ENCODE results near the gene ARFGEF2.
A peak's percentile ranks its signal among the peaks of the same experiment; 100 is the strongest.
"Not testable (repeated sequence)": the region's sequence is repeated elsewhere in the genome, so short reads cannot be mapped to it uniquely, and the experiment has no call there.

ARFGEF2 gene

GRCh38 chr20:49009899-49010631, 88.6 kb downstream of the ARFGEF2 start:
- DNase-seq = no peak

- no peak for DNase-seq
Measured at GRCh38 chr20:49024220-49024619, 102.7 kb downstream of the ARFGEF2 start.

GRCh38 chr20:49028177-49028576, 106.7 kb downstream of the ARFGEF2 start:
- DNase-seq = not testable (repeated sequence)

- DNase-seq = no peak
Measured at GRCh38 chr20:49028684-49029083, 107.2 kb downstream of the ARFGEF2 start.

GRCh38 chr20:49029203-49029602, 107.7 kb downstream of the ARFGEF2 start:
- DNase-seq = no peak

- DNase-seq = no peak
Measured at GRCh38 chr20:49030954-49031619, 109.6 kb downstream of the ARFGEF2 start.

- DNase-seq = no peak
Measured at GRCh38 chr20:49032455-49032854, 110.9 kb downstream of the ARFGEF2 start.

GRCh38 chr20:49034070-49034732, 112.7 kb downstream of the ARFGEF2 start:
- DNase-seq = no peak

GRCh38 chr20:49037962-49038387, 116.5 kb downstream of the ARFGEF2 start:
- DNase-seq = no peak

GRCh38 chr20:49039854-49040253, 118.3 kb downstream of the ARFGEF2 start:
- no peak for DNase-seq

GRCh38 chr20:49043000-49043399, 121.5 kb downstream of the ARFGEF2 start:
- no peak for DNase-seq

- no peak for DNase-seq
Measured at GRCh38 chr20:49045440-49046086, 124.1 kb downstream of the ARFGEF2 start.

- DNase-seq = peak; percentile 94
Measured at GRCh38 chr20:49046087-49046900, 124.8 kb downstream of the ARFGEF2 start, which contains the start of gene CSE1L. TSS of gene CSE1L (plus strand) at chr20:49046312. CDS start at chr20:49058464, 12,152 bp downstream.

- DNase-seq = peak; percentile 4
Measured at GRCh38 chr20:49052334-49052733, 130.8 kb downstream of the ARFGEF2 start.

GRCh38 chr20:49054056-49054643, 132.6 kb downstream of the ARFGEF2 start:
- no peak for DNase-seq

- no peak for DNase-seq
Measured at GRCh38 chr20:49063279-49063678, 141.8 kb downstream of the ARFGEF2 start.

- no peak for DNase-seq
Measured at GRCh38 chr20:49074521-49074920, 153.0 kb downstream of the ARFGEF2 start.

GRCh38 chr20:49078310-49078709, 156.8 kb downstream of the ARFGEF2 start:
- DNase-seq = no peak

- DNase-seq = not testable (repeated sequence)
Measured at GRCh38 chr20:49082295-49082694, 160.8 kb downstream of the ARFGEF2 start.

All from NCI-H226 (cell line).